NCI-H524 (cell line): ENCODE data around the gene THRB.

Source experiments
- DNase-seq, 2 experiments: peaks; one replicate each; lab custom pipeline; 2025; lab: John Stamatoyannopoulos, UW

Gene THRB

GRCh38 chr3:24224666-24225384 lies 269.8 kb downstream of the THRB start:
- no peak for DNase-seq

- no peak for DNase-seq
These were observed 272.4 kb downstream of the THRB start for GRCh38 chr3:24222165-24222805.

GRCh38 chr3:24220859-24221657 lies 273.6 kb downstream of the THRB start:
- DNase-seq, result no peak

- no peak for DNase-seq
These were observed 279.1 kb downstream of the THRB start for GRCh38 chr3:24215502-24215901.

GRCh38 chr3:24211381-24211780 lies 283.3 kb downstream of the THRB start:
- no peak for DNase-seq

- no peak for DNase-seq
These were observed 292.6 kb downstream of the THRB start for GRCh38 chr3:24202071-24202470.

GRCh38 chr3:24201301-24201700 lies 293.3 kb downstream of the THRB start:
- DNase-seq, result no peak

- DNase-seq, result peak in 1 of 2 experiments; percentile 26
These were observed 294.8 kb downstream of the THRB start for GRCh38 chr3:24199775-24200247.

- peak in 1 of 2 experiments; percentile 33 for DNase-seq
These were observed 295.4 kb downstream of the THRB start for GRCh38 chr3:24199300-24199699.

- no peak for DNase-seq
These were observed 295.9 kb downstream of the THRB start for GRCh38 chr3:24198728-24199127.

GRCh38 chr3:24197809-24198208 lies 296.8 kb downstream of the THRB start:
- no peak for DNase-seq

GRCh38 chr3:24196526-24196925 lies 298.1 kb downstream of the THRB start:
- no peak for DNase-seq

GRCh38 chr3:24195504-24196230 lies 299.0 kb downstream of the THRB start:
- DNase-seq, result no peak

- peak; percentile 16 to 62 for DNase-seq
These were observed 302.1 kb downstream of the THRB start for GRCh38 chr3:24192469-24193056.

GRCh38 chr3:24191801-24192403 lies 302.7 kb downstream of the THRB start:
- peak; percentile 54 to 91 for DNase-seq

GRCh38 chr3:24190256-24190655 lies 304.4 kb downstream of the THRB start:
- DNase-seq, result no peak

- DNase-seq, result peak; percentile 76 to 89
These were observed 308.8 kb downstream of the THRB start for GRCh38 chr3:24185738-24186384.

- peak; percentile 89 to 97 for DNase-seq
These were observed 310.0 kb downstream of the THRB start for GRCh38 chr3:24184528-24185176.

GRCh38 chr3:24182756-24183155 lies 311.9 kb downstream of the THRB start:
- no peak for DNase-seq

- no peak for DNase-seq
These were observed 313.4 kb downstream of the THRB start for GRCh38 chr3:24181256-24181655.
